ENCODE measurements around the gene MED12L. TPM values are rescaled to one million over a fixed set of nuclear protein-coding genes. Genes with fewer than 3 reads are reported as not detected.

Gene MED12L
- total RNA-seq, 4 donors from 2014 or later = 1.6 to 23.7 (median 4.0) TPM

GRCh38 chr3:151382671-151383070 lies 297.2 kb downstream of the MED12L start:
- Histone ChIP-seq H3K9me3 (no peaks in the 10 kb centered on the region), H3K36me3 (no peaks in the 10 kb centered on the region), H3K4me1 (no peaks in the 10 kb centered on the region), H3K27me3 (no peaks in the 10 kb centered on the region), H3K4me3 (replicated peaks in 1 of 3) (no peak overlapping the region), H3K27ac (no peak overlapping the region)
- WGBS, 2 donors = 94 to 95% methylated on average over 5 of the region's 5 CpGs
- intact Hi-C loops (cut with DNase I) = no loop called here
- DNase-seq = no peak
- TF ChIP-seq POLR2A (IDR thresholded peaks at IDR 0.05) (no peak), CTCF (IDR thresholded peaks at IDR 0.05) (no peak)

GRCh38 chr3:151383111-151383510 lies 297.6 kb downstream of the MED12L start:
- H3K36me3 ChIP-seq = no peaks in the 10 kb centered on the region
- no peak overlapping the region for H3K27ac ChIP-seq
- no peaks in the 10 kb centered on the region for H3K4me1 ChIP-seq
- DNase-seq = no peak
- no peaks in the 10 kb centered on the region for H3K27me3 ChIP-seq
- no peak for TF ChIP-seq CTCF (IDR thresholded peaks at IDR 0.05)
- no peak for TF ChIP-seq POLR2A (IDR thresholded peaks at IDR 0.05)
- intact Hi-C loops (cut with DNase I) = no loop called here
- 92 to 100% methylated on average over 2 of the region's 2 CpGs for WGBS, 2 donors
- no peak overlapping the region for H3K4me3 ChIP-seq (replicated peaks in 1 of 3)
- no peaks in the 10 kb centered on the region for H3K9me3 ChIP-seq

GRCh38 chr3:151383956-151384355 lies 298.5 kb downstream of the MED12L start:
- 61 to 84% methylated on average over 3 of the region's 3 CpGs for WGBS, 2 donors
- TF ChIP-seq POLR2A (IDR thresholded peaks at IDR 0.05) = no peak
- TF ChIP-seq CTCF (IDR thresholded peaks at IDR 0.05) = no peak
- Histone ChIP-seq H3K9me3 (no peaks in the 10 kb centered on the region), H3K4me3 (replicated peaks in 1 of 3) (no peak overlapping the region), H3K27me3 (no peaks in the 10 kb centered on the region), H3K4me1 (no peaks in the 10 kb centered on the region), H3K27ac (no peak overlapping the region), H3K36me3 (no peaks in the 10 kb centered on the region)
- DNase-seq = no peak
- intact Hi-C loops (cut with DNase I) = no loop called here

- intact Hi-C loops (cut with DNase I) = no loop called here
- no peak for DNase-seq
- WGBS, 2 donors = 85 to 89% methylated on average over 4 of the region's 4 CpGs
- Histone ChIP-seq H3K27me3 (no peaks in the 10 kb centered on the region), H3K4me1 (no peaks in the 10 kb centered on the region), H3K27ac (no peak within 1 kb of the TSS), H3K9me3 (no peaks in the 10 kb centered on the region), H3K4me3 (replicated peaks in 1 of 3) (no peak within 1 kb of the TSS), H3K36me3 (no peaks in the 10 kb centered on the region)
- TF ChIP-seq POLR2A (IDR thresholded peaks at IDR 0.05) = no peak
- no peak for TF ChIP-seq CTCF (IDR thresholded peaks at IDR 0.05)
Measured at GRCh38 chr3:151384741-151385174, 299.3 kb downstream of the MED12L start, which contains the start of gene P2RY12. P2RY12 (minus strand) TSS chr3:151384753; CDS start chr3:151338845, 45,908 bp downstream.

- no peak for DNase-seq
- Histone ChIP-seq H3K27ac (no peak overlapping the region), H3K9me3 (no peaks in the 10 kb centered on the region), H3K4me1 (no peaks in the 10 kb centered on the region), H3K4me3 (replicated peaks in 1 of 3) (no peak overlapping the region), H3K27me3 (no peaks in the 10 kb centered on the region), H3K36me3 (no peaks in the 10 kb centered on the region)
- no peak for TF ChIP-seq CTCF (IDR thresholded peaks at IDR 0.05)
- TF ChIP-seq POLR2A (IDR thresholded peaks at IDR 0.05) = no peak
- intact Hi-C loops (cut with DNase I) = no loop called here
- WGBS, 2 donors = 84 to 95% methylated on average over 4 of the region's 4 CpGs
Measured at GRCh38 chr3:151386056-151386455, 300.6 kb downstream of the MED12L start.

All from thyroid gland (tissue), 4 donors.